Measurements from ENCODE around the gene HAPLN2. TPM values are rescaled to one million over a fixed set of nuclear protein-coding genes. Genes with fewer than 3 reads are reported as not detected.

Gene HAPLN2
- total and polyA plus RNA-seq, 2 of the 4 experiments (the other 2 are of a cell fraction), result not detected

DNA sequence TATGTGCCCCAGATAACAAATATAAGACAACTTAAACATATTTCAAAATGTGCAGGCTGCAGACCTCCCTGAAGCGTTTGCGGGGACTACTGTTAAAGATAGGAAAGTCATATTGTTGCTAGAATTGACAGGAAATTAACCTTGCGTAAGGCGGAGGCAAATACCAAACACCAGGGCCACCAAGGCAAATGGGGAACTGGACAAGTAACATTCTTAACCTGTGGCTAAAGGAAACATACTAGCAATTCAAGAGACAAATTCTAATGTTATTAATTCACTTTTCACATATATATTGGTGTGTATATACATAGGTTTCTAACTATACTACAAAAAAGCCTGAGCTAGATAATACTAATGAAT lies 6.8 kb downstream of the HAPLN2 start:
- Histone ChIP-seq H2AFZ (replicated peaks; ENCODE audit: low read length, poor library complexity) (no peak overlapping the region), H3K4ac (ENCODE audit: low read depth, low read length) (no peak overlapping the region), H2BK20ac (ENCODE audit: low read depth, low read length) (no peak overlapping the region), H2BK120ac (ENCODE audit: low read depth, low read length) (no peak overlapping the region), H3K14ac (replicated peaks; ENCODE audit: low read depth, low read length) (no peak overlapping the region), H3K23ac (ENCODE audit: low read depth, low read length) (no peak overlapping the region), H3K27ac (ENCODE audit: insufficient read depth, low read length) (no peak overlapping the region), H3K9ac (ENCODE audit: low read depth, low read length) (no peak overlapping the region), H3K56ac (ENCODE audit: extremely low read depth, insufficient read depth, low read length) (no peak overlapping the region), H3K9me3 (ENCODE audit: control insufficient read depth, insufficient read depth, low read length) (no peaks in the 10 kb centered on the region), H4K91ac (ENCODE audit: insufficient read depth, low read depth, low read length) (no peak overlapping the region), H4K5ac (ENCODE audit: low read depth, low read length) (no peak overlapping the region), H3K36me3 (ENCODE audit: control insufficient read depth, insufficient read depth, low read length) (no peaks in the 10 kb centered on the region), H2BK5ac (ENCODE audit: low read depth, low read length, poor library complexity, severe bottlenecking) (no peak overlapping the region), H2BK15ac (ENCODE audit: low read depth, low read length) (no peak overlapping the region), H3K4me3 (ENCODE audit: insufficient read depth, low read depth, low read length) (no peak overlapping the region), H3K9me1 (ENCODE audit: insufficient read depth, low read length) (no peaks in the 10 kb centered on the region), H2AK5ac (ENCODE audit: low read depth, low read length) (no peak overlapping the region), H3K27me3 (ENCODE audit: control insufficient read depth, insufficient read depth, low read length) (peaks cover 56% of the 10 kb centered on the region), H3K18ac (ENCODE audit: low read depth, low read length) (no peak overlapping the region), H4K20me1 (ENCODE audit: insufficient read depth, low read length) (peaks cover 7% of the 10 kb centered on the region), H2AK9ac (replicated peaks; ENCODE audit: low read depth, low read length, poor library complexity) (no peak overlapping the region), H3K4me2 (ENCODE audit: low read depth, low read length) (no peak overlapping the region), H3K79me1 (ENCODE audit: low read depth in 1 of 2, low read length in 2 of 2) (no peaks in the 10 kb centered on the region), H4K8ac (ENCODE audit: low read depth in 2 of 2, low read length in 2 of 2) (no peak overlapping the region), H3K4me1 (ENCODE audit: control insufficient read depth, insufficient read depth, low read length) (peaks cover 4% of the 10 kb centered on the region)
- CTCF ChIA-PET, result interaction anchor here (1.0 to 1.9 kb wide), 3 partner anchors 17 to 174 kb away, joined by 3 to 14 read pairs (median 3); no protein-coding TSS in a partner anchor
- BruUV-seq (replicated peaks), result no TSS peak
- in situ Hi-C loops (cut with MboI; ENCODE audit: low sequenced_read_pairs), result no loop called here
- intact Hi-C loops (cut with micrococcal nuclease), result loop anchor here (1.0 kb wide), 1 partner anchor 52 kb away; no protein-coding TSS in a partner anchor
- POLR2A ChIA-PET (ENCODE audit: unreplicated experiment), result no interaction called here
- TF ChIP-seq SMC3 (IDR thresholded peaks at IDR 0.05; ENCODE audit: low read depth, low read length) (no peak), NFE2L2 (IDR thresholded peaks at IDR 0.05; ENCODE audit: low read depth, low read length) (no peak), CHD1 (IDR thresholded peaks at IDR 0.05; ENCODE audit: low read depth, low read length) (no peak), RCOR1 (IDR thresholded peaks at IDR 0.05; ENCODE audit: insufficient replicate concordance, low read length) (no peak), MXI1 (IDR thresholded peaks at IDR 0.05; ENCODE audit: borderline replicate concordance, low read depth, low read length) (no peak), RFX5 (IDR thresholded peaks at IDR 0.05; ENCODE audit: low read depth, low read length) (no peak), CEBPB (IDR thresholded peaks at IDR 0.05; ENCODE audit: low read depth, low read length) (no peak), POLR2A (IDR thresholded peaks at IDR 0.05; ENCODE audit: low read depth, low read length) (no peak), RAD21 (IDR thresholded peaks at IDR 0.05; ENCODE audit: low read length) (no peak), FOS (IDR thresholded peaks at IDR 0.05; ENCODE audit: low read depth, low read length) (no peak), BHLHE40 (IDR thresholded peaks at IDR 0.05; ENCODE audit: low read depth, low read length) (no peak)
- TF ChIP-seq, protein P1, sequence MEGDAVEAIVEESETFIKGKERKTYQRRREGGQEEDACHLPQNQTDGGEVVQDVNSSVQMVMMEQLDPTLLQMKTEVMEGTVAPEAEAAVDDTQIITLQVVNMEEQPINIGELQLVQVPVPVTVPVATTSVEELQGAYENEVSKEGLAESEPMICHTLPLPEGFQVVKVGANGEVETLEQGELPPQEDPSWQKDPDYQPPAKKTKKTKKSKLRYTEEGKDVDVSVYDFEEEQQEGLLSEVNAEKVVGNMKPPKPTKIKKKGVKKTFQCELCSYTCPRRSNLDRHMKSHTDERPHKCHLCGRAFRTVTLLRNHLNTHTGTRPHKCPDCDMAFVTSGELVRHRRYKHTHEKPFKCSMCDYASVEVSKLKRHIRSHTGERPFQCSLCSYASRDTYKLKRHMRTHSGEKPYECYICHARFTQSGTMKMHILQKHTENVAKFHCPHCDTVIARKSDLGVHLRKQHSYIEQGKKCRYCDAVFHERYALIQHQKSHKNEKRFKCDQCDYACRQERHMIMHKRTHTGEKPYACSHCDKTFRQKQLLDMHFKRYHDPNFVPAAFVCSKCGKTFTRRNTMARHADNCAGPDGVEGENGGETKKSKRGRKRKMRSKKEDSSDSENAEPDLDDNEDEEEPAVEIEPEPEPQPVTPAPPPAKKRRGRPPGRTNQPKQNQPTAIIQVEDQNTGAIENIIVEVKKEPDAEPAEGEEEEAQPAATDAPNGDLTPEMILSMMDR (conservative IDR thresholded peaks at IDR 0.05; ENCODE audit: low read depth, low read length), result no peak
- TF ChIP-seq, protein P2, sequence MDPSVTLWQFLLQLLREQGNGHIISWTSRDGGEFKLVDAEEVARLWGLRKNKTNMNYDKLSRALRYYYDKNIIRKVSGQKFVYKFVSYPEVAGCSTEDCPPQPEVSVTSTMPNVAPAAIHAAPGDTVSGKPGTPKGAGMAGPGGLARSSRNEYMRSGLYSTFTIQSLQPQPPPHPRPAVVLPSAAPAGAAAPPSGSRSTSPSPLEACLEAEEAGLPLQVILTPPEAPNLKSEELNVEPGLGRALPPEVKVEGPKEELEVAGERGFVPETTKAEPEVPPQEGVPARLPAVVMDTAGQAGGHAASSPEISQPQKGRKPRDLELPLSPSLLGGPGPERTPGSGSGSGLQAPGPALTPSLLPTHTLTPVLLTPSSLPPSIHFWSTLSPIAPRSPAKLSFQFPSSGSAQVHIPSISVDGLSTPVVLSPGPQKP (IDR thresholded peaks at IDR 0.05; ENCODE audit: borderline replicate concordance, low read depth, low read length), result no peak
- TF ChIP-seq, protein P3, sequence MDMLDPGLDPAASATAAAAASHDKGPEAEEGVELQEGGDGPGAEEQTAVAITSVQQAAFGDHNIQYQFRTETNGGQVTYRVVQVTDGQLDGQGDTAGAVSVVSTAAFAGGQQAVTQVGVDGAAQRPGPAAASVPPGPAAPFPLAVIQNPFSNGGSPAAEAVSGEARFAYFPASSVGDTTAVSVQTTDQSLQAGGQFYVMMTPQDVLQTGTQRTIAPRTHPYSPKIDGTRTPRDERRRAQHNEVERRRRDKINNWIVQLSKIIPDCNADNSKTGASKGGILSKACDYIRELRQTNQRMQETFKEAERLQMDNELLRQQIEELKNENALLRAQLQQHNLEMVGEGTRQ (IDR thresholded peaks at IDR 0.05; ENCODE audit: low read depth, low read length), result no peak
- no CpG with 5 or more reads among the region's 4 CpGs for WGBS, 2 experiments (ENCODE audit: extremely low coverage in 2 of 2, insufficient read length in 1 of 2)
- no peak for DNase-seq
- dilution Hi-C loops (cut with HindIII; ENCODE audit: low sequenced_read_pairs, unreplicated experiment), result no loop called here
- ATAC-seq (ENCODE audit: low read depth), result no peak

Data from IMR-90 (cell line).